ENCODE measurements around the gene MEF2C. TPM values are rescaled to one million over a fixed set of nuclear protein-coding genes. Genes with fewer than 3 reads are reported as not detected.
A peak's percentile ranks its signal among the peaks of the same experiment; 100 is the strongest.

MEF2C gene
- total and polyA plus RNA-seq, 2 experiments from 2014 or later = 0.97 to 1.6 TPM

DNA sequence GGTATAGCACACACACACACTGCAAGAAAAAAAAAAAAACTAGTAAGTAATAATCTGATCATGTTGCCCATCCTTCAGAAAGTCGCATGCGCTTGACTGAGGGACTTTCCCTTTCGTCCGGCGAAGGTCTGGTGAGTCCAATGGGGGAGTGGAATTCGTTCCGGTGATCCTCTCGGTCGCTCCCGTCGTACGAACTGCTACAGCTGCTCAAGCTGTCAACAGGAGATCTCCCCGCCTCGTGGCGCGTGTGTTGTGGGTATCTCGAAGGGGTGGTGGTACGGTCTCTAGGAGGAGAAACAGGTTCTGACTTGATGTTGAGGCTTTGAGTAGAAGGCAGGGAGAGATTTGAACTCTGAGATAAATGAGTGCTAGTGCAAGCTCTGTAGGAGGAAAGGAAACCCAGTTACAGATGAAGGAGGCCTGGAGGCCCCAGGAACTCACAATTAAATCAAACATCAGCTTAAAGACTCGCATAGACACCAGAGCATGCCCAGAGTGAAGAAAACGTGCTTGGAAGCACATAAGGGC lies 160.4 kb downstream of the MEF2C start:
- peak; percentile 68 for DNase-seq (ENCODE audit: low spot score)
- Mint-ChIP-seq H3K36me3 (ENCODE audit: low read depth) (no peaks in the 10 kb centered on the region), H3K4me3 (peak overlapping the region; percentile 52; the same call in 2 of the 3 replicates)

More for the DNA sequence above, 160.4 kb downstream of the MEF2C start:
- Mint-ChIP-seq H3K27me3 (ENCODE audit: insufficient read depth, low read depth, poor library complexity) (peaks cover 4% of the 10 kb centered on the region), H3K27ac (no peak overlapping the region), H3K4me1 (peaks cover 14% of the 10 kb centered on the region), H3K9me3 (no peaks in the 10 kb centered on the region)
- H3K79me2 ChIP-seq (replicated peaks; ENCODE audit: insufficient read depth) = no peaks in the 10 kb centered on the region
- no peaks in the 10 kb centered on the region for H4K20me1 ChIP-seq (replicated peaks; ENCODE audit: insufficient read depth)
- H3F3A ChIP-seq (replicated peaks; ENCODE audit: low read depth) = no peaks in the 10 kb centered on the region
- TF ChIP-seq POLR2AphosphoS5 (IDR thresholded peaks at IDR 0.05; ENCODE audit: low read depth) = no peak
- TF ChIP-seq EZH2phosphoT487 (IDR thresholded peaks at IDR 0.05; ENCODE audit: unreplicated experiment) = no peak
- TF ChIP-seq NANOG (IDR thresholded peaks at IDR 0.05; ENCODE audit: borderline replicate concordance) = no peak
- TF ChIP-seq ZNF114 (CRISPR knock-in tag; IDR thresholded peaks at IDR 0.05) = no peak
- no peak for TF ChIP-seq STAT1 (IDR thresholded peaks at IDR 0.05; ENCODE audit: unreplicated experiment)
- TF ChIP-seq, protein P1, sequence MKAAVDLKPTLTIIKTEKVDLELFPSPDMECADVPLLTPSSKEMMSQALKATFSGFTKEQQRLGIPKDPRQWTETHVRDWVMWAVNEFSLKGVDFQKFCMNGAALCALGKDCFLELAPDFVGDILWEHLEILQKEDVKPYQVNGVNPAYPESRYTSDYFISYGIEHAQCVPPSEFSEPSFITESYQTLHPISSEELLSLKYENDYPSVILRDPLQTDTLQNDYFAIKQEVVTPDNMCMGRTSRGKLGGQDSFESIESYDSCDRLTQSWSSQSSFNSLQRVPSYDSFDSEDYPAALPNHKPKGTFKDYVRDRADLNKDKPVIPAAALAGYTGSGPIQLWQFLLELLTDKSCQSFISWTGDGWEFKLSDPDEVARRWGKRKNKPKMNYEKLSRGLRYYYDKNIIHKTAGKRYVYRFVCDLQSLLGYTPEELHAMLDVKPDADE (IDR thresholded peaks at IDR 0.05) = no peak
- no peak for TF ChIP-seq CREB1 (CRISPR knock-in tag; IDR thresholded peaks at IDR 0.05; ENCODE audit: low read depth)
- no peak for TF ChIP-seq EZH2 (IDR thresholded peaks at IDR 0.05; ENCODE audit: low read depth, unreplicated experiment)
- TF ChIP-seq, protein P2, sequence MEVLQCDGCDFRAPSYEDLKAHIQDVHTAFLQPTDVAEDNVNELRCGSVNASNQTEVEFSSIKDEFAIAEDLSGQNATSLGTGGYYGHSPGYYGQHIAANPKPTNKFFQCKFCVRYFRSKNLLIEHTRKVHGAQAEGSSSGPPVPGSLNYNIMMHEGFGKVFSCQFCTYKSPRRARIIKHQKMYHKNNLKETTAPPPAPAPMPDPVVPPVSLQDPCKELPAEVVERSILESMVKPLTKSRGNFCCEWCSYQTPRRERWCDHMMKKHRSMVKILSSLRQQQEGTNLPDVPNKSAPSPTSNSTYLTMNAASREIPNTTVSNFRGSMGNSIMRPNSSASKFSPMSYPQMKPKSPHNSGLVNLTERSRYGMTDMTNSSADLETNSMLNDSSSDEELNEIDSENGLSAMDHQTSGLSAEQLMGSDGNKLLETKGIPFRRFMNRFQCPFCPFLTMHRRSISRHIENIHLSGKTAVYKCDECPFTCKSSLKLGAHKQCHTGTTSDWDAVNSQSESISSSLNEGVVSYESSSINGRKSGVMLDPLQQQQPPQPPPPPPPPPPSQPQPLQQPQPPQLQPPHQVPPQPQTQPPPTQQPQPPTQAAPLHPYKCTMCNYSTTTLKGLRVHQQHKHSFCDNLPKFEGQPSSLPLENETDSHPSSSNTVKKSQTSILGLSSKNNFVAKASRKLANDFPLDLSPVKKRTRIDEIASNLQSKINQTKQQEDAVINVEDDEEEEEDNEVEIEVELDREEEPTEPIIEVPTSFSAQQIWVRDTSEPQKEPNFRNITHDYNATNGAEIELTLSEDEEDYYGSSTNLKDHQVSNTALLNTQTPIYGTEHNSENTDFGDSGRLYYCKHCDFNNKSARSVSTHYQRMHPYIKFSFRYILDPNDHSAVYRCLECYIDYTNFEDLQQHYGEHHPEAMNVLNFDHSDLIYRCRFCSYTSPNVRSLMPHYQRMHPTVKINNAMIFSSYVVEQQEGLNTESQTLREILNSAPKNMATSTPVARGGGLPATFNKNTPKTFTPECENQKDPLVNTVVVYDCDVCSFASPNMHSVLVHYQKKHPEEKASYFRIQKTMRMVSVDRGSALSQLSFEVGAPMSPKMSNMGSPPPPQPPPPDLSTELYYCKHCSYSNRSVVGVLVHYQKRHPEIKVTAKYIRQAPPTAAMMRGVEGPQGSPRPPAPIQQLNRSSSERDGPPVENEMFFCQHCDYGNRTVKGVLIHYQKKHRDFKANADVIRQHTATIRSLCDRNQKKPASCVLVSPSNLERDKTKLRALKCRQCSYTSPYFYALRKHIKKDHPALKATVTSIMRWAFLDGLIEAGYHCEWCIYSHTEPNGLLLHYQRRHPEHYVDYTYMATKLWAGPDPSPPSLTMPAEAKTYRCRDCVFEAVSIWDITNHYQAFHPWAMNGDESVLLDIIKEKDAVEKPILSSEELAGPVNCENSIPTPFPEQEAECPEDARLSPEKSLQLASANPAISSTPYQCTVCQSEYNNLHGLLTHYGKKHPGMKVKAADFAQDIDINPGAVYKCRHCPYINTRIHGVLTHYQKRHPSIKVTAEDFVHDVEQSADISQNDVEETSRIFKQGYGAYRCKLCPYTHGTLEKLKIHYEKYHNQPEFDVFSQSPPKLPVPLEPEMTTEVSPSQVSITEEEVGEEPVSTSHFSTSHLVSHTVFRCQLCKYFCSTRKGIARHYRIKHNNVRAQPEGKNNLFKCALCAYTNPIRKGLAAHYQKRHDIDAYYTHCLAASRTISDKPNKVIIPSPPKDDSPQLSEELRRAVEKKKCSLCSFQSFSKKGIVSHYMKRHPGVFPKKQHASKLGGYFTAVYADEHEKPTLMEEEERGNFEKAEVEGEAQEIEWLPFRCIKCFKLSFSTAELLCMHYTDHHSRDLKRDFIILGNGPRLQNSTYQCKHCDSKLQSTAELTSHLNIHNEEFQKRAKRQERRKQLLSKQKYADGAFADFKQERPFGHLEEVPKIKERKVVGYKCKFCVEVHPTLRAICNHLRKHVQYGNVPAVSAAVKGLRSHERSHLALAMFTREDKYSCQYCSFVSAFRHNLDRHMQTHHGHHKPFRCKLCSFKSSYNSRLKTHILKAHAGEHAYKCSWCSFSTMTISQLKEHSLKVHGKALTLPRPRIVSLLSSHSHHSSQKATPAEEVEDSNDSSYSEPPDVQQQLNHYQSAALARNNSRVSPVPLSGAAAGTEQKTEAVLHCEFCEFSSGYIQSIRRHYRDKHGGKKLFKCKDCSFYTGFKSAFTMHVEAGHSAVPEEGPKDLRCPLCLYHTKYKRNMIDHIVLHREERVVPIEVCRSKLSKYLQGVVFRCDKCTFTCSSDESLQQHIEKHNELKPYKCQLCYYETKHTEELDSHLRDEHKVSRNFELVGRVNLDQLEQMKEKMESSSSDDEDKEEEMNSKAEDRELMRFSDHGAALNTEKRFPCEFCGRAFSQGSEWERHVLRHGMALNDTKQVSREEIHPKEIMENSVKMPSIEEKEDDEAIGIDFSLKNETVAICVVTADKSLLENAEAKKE (CRISPR knock-in tag; IDR thresholded peaks at IDR 0.05) = no peak
- TF ChIP-seq, protein P3, sequence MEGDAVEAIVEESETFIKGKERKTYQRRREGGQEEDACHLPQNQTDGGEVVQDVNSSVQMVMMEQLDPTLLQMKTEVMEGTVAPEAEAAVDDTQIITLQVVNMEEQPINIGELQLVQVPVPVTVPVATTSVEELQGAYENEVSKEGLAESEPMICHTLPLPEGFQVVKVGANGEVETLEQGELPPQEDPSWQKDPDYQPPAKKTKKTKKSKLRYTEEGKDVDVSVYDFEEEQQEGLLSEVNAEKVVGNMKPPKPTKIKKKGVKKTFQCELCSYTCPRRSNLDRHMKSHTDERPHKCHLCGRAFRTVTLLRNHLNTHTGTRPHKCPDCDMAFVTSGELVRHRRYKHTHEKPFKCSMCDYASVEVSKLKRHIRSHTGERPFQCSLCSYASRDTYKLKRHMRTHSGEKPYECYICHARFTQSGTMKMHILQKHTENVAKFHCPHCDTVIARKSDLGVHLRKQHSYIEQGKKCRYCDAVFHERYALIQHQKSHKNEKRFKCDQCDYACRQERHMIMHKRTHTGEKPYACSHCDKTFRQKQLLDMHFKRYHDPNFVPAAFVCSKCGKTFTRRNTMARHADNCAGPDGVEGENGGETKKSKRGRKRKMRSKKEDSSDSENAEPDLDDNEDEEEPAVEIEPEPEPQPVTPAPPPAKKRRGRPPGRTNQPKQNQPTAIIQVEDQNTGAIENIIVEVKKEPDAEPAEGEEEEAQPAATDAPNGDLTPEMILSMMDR (conservative IDR thresholded peaks at IDR 0.05; ENCODE audit: low read depth in 2 of 2) = no peak
- H3K9me2 ChIP-seq (ENCODE audit: insufficient read depth) = no peaks in the 10 kb centered on the region
- peak overlapping the region; percentile 73; the same call in 1 of the 2 replicates for H2AFZ ChIP-seq
- H3K4me1 ChIP-seq (ENCODE audit: insufficient read depth) = peaks cover 20% of the 10 kb centered on the region
- H3K4me2 ChIP-seq = peak overlapping the region; percentile 69
- peak overlapping the region; percentile 44 for H3K4me3 ChIP-seq
- no peak overlapping the region for H3K27ac ChIP-seq (ENCODE audit: low read depth)
- ATAC-seq = peak; percentile 86
- peaks cover 24% of the 10 kb centered on the region for H3K27me3 ChIP-seq (ENCODE audit: insufficient read depth)
- no peaks in the 10 kb centered on the region for H3K36me3 ChIP-seq (ENCODE audit: insufficient read depth)
